OCI-LY3 (cell line): ENCODE results near the gene PAM.

Experiments used
- H2AFZ ChIP-seq: fragments of 200-600, 300-600 bp; shearing (Covaris generic); 2 replicates; pipeline ENCODE4 v1.6.0; 2014; ENCODE audit warnings: antibody characterized with exemption, low read depth, low read length
- H3K27ac ChIP-seq: fragments of 200-600, 300-600 bp; sonication (generic); 2 replicates; pipeline ENCODE4 v1.5.1; 2014; ENCODE audit warnings: mild to moderate bottlenecking, low read length, moderate library complexity, mixed read lengths
- H3K27me3 ChIP-seq: fragments of 200-600, 300-600 bp; sonication (generic); 2 replicates; pipeline ENCODE4 v1.6.1; 2014; ENCODE audit warnings: low read depth, low read length, mixed read lengths
- H3K36me3 ChIP-seq: fragments of 200-600, 300-600 bp; sonication (generic); replicated peaks from 2 replicates; pipeline ENCODE3; 2014; ENCODE audit warnings: low read depth, low read length, mixed read lengths
- H3K4me1 ChIP-seq: fragments of 300-600, 200-600 bp; sonication (generic); 2 replicates; pipeline ENCODE4 v1.6.1; 2014; ENCODE audit warnings: low read length, mixed read lengths
- H3K4me2 ChIP-seq: fragments of 200-600, 300-600 bp; sonication (generic); 2 replicates; pipeline ENCODE4 v1.6.1; 2014; ENCODE audit warnings: low read length, mixed read lengths
- H3K4me3 ChIP-seq: fragments of 300-600, 200-600 bp; sonication (generic); 2 replicates; pipeline ENCODE4 v1.5.1; 2014; ENCODE audit warnings: antibody characterized with exemption, mild to moderate bottlenecking, low read length, moderate library complexity
- H3K79me2 ChIP-seq: fragments of 300-600, 200-600 bp; shearing (Covaris generic); 2 replicates; pipeline ENCODE4 v1.6.1; 2014; ENCODE audit warnings: mild to moderate bottlenecking, low read length, mixed read lengths
- H3K9ac ChIP-seq: fragments of 300-600, 200-600 bp; shearing (Covaris generic); 2 replicates; pipeline ENCODE4 v1.6.0; 2014; ENCODE audit warnings: mild to moderate bottlenecking, low read length, moderate library complexity
- H3K9me3 ChIP-seq: fragments of 200-600, 300-600 bp; shearing (Covaris generic); 2 replicates; pipeline ENCODE4 v1.6.1; 2014; ENCODE audit warnings: low read length, mixed read lengths; ENCODE audit not compliant: insufficient read depth
- H4K20me1 ChIP-seq: fragments of 200-600, 300-600 bp; sonication (generic); 2 replicates; pipeline ENCODE4 v1.6.1; 2016; ENCODE audit warnings: low read length, mixed read lengths; ENCODE audit not compliant: insufficient read depth
- EZH2phosphoT487 ChIP-seq: fragments of 200-600 bp; shearing (Covaris generic); IDR thresholded peaks from 2 replicates; pipeline ENCODE4 v1.6.1; 2018; ENCODE audit warnings: antibody characterized with exemption, mixed run types, low read depth
- TF ChIP-seq, protein P1 (sequence below): fragments of 200-600, 300-600 bp; sonication (generic); IDR thresholded peaks from 2 replicates; pipeline ENCODE4 v1.5.1; 2014; ENCODE audit warnings: antibody characterized with exemption, low read length, low read depth

PAM gene

DNA sequence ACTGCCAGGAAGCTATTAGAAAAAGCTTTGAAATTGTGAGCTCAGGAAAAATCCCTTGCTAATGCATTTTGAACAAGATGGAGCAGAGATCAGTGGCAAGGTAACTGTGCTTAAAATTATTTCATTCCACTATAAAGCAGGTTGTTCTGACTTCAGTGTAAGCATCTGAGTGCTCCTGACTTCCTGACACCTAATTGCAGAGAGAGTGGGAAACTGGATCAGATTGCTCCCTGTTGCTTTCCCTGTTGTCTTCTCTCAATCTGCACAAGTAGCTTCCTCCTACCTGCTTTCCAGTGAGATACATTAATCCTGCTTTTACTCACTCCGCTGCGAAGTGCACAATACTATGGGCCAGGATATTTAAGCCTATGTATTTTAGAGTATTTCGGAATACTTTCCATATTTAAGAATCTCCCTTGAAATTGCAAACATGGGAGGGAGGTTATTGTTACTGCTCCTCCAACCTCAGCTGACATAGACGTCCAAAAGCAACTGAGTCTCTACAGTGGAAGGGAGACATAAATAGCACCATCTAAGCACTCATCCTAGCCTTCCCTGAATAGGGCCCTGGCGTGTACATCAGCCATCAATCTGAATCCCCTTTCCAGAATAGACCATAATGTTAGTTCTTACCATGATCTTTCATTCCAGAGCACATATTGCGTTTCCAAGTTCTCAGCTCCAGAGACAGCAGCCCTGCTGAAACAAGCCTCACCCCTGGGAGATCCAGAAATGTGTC is 178.8 kb downstream of the PAM start:
- Histone ChIP-seq H3K9me3 (no peaks in the 10 kb centered on the region), H4K20me1 (no peaks in the 10 kb centered on the region), H3K27me3 (no peaks in the 10 kb centered on the region), H2AFZ (no peak overlapping the region), H3K27ac (no peak overlapping the region), H3K4me3 (no peak overlapping the region), H3K4me2 (no peak overlapping the region), H3K79me2 (no peaks in the 10 kb centered on the region), H3K4me1 (peaks cover 5% of the 10 kb centered on the region; the same call in 1 of the 2 replicates), H3K9ac (no peak overlapping the region), H3K36me3 (no peaks in the 10 kb centered on the region)
- TF ChIP-seq EZH2phosphoT487, result no peak
- TF ChIP-seq, protein P1, sequence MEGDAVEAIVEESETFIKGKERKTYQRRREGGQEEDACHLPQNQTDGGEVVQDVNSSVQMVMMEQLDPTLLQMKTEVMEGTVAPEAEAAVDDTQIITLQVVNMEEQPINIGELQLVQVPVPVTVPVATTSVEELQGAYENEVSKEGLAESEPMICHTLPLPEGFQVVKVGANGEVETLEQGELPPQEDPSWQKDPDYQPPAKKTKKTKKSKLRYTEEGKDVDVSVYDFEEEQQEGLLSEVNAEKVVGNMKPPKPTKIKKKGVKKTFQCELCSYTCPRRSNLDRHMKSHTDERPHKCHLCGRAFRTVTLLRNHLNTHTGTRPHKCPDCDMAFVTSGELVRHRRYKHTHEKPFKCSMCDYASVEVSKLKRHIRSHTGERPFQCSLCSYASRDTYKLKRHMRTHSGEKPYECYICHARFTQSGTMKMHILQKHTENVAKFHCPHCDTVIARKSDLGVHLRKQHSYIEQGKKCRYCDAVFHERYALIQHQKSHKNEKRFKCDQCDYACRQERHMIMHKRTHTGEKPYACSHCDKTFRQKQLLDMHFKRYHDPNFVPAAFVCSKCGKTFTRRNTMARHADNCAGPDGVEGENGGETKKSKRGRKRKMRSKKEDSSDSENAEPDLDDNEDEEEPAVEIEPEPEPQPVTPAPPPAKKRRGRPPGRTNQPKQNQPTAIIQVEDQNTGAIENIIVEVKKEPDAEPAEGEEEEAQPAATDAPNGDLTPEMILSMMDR, result no peak

DNA sequence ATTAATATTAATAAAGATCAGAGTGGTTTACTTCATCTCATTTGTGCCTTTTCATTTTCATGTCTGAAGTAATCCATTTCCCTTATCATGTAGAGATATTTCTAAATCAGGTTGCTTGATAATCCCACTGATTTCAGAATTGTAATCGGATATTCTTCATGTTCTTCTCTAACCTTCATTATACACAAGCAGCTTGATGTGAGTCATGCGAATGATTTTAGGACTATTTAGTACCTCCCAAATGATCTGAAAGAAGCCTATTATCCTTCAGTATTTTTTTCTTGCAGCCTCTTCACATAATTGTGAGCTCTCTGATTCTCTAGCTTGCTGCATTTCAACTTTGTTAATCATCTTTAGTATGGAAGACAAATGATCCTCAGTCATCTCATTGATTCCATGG is 182.8 kb downstream of the PAM start:
- Histone ChIP-seq H3K4me3 (no peak overlapping the region), H3K36me3 (no peaks in the 10 kb centered on the region), H3K79me2 (no peaks in the 10 kb centered on the region), H3K4me2 (no peak overlapping the region), H3K9me3 (no peaks in the 10 kb centered on the region), H3K27me3 (no peaks in the 10 kb centered on the region), H2AFZ (no peak overlapping the region), H3K27ac (no peak overlapping the region), H3K4me1 (peaks cover 2% of the 10 kb centered on the region; the same call in 1 of the 2 replicates), H4K20me1 (no peaks in the 10 kb centered on the region), H3K9ac (no peak overlapping the region)
- TF ChIP-seq, protein P1, result no peak
- TF ChIP-seq EZH2phosphoT487, result no peak

DNA sequence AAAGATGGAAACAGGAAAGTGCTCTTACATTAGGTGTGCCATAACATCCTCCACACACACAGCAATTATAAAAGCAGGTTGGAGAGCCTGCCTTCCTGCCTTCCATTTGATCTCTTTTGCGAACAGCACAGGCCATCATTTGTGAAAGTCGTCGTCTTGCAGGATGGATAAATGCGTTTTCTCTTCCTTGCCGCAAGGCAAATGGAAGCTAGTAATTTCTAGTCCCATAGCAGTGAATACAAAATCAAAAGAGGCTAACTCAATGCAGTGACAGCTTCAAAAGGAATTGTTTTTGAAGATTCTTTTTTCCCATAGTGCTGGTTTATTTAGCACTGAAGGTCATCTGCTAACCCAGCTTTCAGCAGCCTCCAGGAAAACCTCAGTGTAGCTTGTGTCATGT is 186.0 kb downstream of the PAM start:
- no peaks in the 10 kb centered on the region for H3K9me3 ChIP-seq
- H4K20me1 ChIP-seq, result no peaks in the 10 kb centered on the region
- no peaks in the 10 kb centered on the region for H3K79me2 ChIP-seq
- H3K27ac ChIP-seq, result no peak overlapping the region
- H3K36me3 ChIP-seq, result no peaks in the 10 kb centered on the region
- no peak overlapping the region for H3K4me2 ChIP-seq
- H3K9ac ChIP-seq, result no peak overlapping the region
- no peaks in the 10 kb centered on the region for H3K4me1 ChIP-seq
- H3K4me3 ChIP-seq, result no peak overlapping the region
- TF ChIP-seq EZH2phosphoT487, result no peak
- TF ChIP-seq, protein P1, result no peak
- no peaks in the 10 kb centered on the region for H3K27me3 ChIP-seq
- H2AFZ ChIP-seq, result no peak overlapping the region

DNA sequence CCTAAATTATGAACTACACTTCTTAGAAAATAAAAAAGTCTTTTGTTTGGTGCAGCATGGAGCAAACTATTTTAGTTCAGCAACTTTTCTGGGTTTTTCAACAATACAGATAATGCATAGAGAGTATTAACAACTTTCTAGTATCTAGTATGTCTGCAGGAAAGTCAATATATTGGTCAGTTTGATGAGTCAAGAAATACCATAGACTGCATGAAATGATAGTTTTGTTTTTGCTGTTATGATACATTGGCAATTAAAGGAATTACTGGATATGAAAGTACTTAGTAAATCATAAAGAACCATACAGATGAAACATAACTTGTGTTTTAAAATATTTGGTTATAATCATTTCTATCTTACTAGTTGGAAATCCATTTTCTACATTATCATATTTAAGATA is 191.3 kb downstream of the PAM start:
- Histone ChIP-seq H3K9ac (no peak overlapping the region), H3K36me3 (peaks cover 3% of the 10 kb centered on the region), H2AFZ (no peak overlapping the region), H3K27me3 (no peaks in the 10 kb centered on the region), H3K79me2 (no peaks in the 10 kb centered on the region), H3K9me3 (no peaks in the 10 kb centered on the region), H3K4me2 (no peak overlapping the region), H3K4me1 (peaks cover 4% of the 10 kb centered on the region; the same call in 1 of the 2 replicates), H3K27ac (no peak overlapping the region), H4K20me1 (no peaks in the 10 kb centered on the region), H3K4me3 (no peak overlapping the region)
- TF ChIP-seq, protein P1, result no peak
- no peak for TF ChIP-seq EZH2phosphoT487
